HepG2 (cell line): ENCODE data around the gene MRE11. TPM values are rescaled to one million over a fixed set of nuclear protein-coding genes. Genes with fewer than 3 reads are reported as not detected.

Experiments used
- AGO2 ChIP-seq: fragments of 200-400 bp; formaldehyde crosslinking; optimal IDR thresholded peaks from 2 replicates; pipeline ENCODE3; 2017; ENCODE audit warnings: mild to moderate bottlenecking, low read depth, low read length, moderate library complexity
- FOXJ3 ChIP-seq: sonication (generic); formaldehyde crosslinking; IDR thresholded peaks from 2 replicates; pipeline ENCODE4 v1.4.0; 2020; ENCODE audit warnings: missing genetic modification reagents, mild to moderate bottlenecking, borderline replicate concordance
- GLI4 ChIP-seq: sonication (generic); formaldehyde crosslinking; IDR thresholded peaks from 2 replicates; pipeline ENCODE4 v1.5.1; 2020; ENCODE audit warnings: missing genetic modification reagents, mild to moderate bottlenecking, moderate library complexity, borderline replicate concordance
- JUNB ChIP-seq: sonication (generic); formaldehyde crosslinking; IDR thresholded peaks from 2 replicates; pipeline ENCODE4 v1.8.0; 2022; ENCODE audit warnings: missing genetic modification reagents, mild to moderate bottlenecking, borderline replicate concordance
- MAFF ChIP-seq: IDR thresholded peaks from 2 replicates; pipeline ENCODE4 v1.6.1; 2011; ENCODE audit warnings: low read depth, low read length, improper control_type of control experiment
- MXD1 ChIP-seq: sonication (generic); formaldehyde crosslinking; IDR thresholded peaks from 2 replicates; pipeline ENCODE4 v1.4.0; 2020; ENCODE audit warnings: mild to moderate bottlenecking, missing genetic modification reagents
- MYC ChIP-seq: sonication (generic); formaldehyde crosslinking; IDR thresholded peaks from 2 replicates; pipeline ENCODE4 v1.9.0; 2021; ENCODE audit warnings: missing genetic modification reagents, borderline replicate concordance
- NFKB2 ChIP-seq: sonication (generic); formaldehyde crosslinking; IDR thresholded peaks from 2 replicates; pipeline ENCODE4 v1.4.0; 2020; ENCODE audit warnings: missing genetic modification reagents, borderline replicate concordance
- SIN3A ChIP-seq: IDR thresholded peaks from 2 replicates; pipeline ENCODE4 v1.6.1; 2011; ENCODE audit warnings: low read depth, mild to moderate bottlenecking, control low read depth, low read length, borderline replicate concordance
- SIN3B ChIP-seq: fragments of 150-350 bp; IDR thresholded peaks from 2 replicates; pipeline ENCODE4 v1.6.1; 2014; ENCODE audit warnings: low read length
- SP4 ChIP-seq: sonication (generic); formaldehyde crosslinking; IDR thresholded peaks from 2 replicates; pipeline ENCODE4 v1.8.1; 2023; ENCODE audit warnings: mild to moderate bottlenecking, missing genetic modification reagents
- TFE3 ChIP-seq: IDR thresholded peaks from 2 replicates; pipeline ENCODE4 v1.6.1; 2016
- TOE1 ChIP-seq: sonication (generic); formaldehyde crosslinking; IDR thresholded peaks from 2 replicates; pipeline ENCODE4 v1.4.0; 2020; ENCODE audit warnings: mild to moderate bottlenecking, missing genetic modification reagents
- ZBTB26 ChIP-seq: IDR thresholded peaks from 2 replicates; pipeline ENCODE4 v1.6.1; 2016; ENCODE audit warnings: missing compliant biosample characterization, missing genetic modification reagents, borderline replicate concordance
- ZNF18 ChIP-seq: sonication (generic); formaldehyde crosslinking; IDR thresholded peaks from 2 replicates; pipeline ENCODE4 v1.8.0; 2022; ENCODE audit warnings: mild to moderate bottlenecking, missing genetic modification reagents; ENCODE audit not compliant: insufficient replicate concordance
- ZNF556 ChIP-seq: sonication (generic); formaldehyde crosslinking; IDR thresholded peaks from 2 replicates; pipeline ENCODE4 v1.4.0; 2020; ENCODE audit warnings: mild to moderate bottlenecking, missing genetic modification reagents, borderline replicate concordance
- ZNF598 ChIP-seq: sonication (generic); formaldehyde crosslinking; IDR thresholded peaks from 2 replicates; pipeline ENCODE4 v1.5.1; 2020; ENCODE audit warnings: mild to moderate bottlenecking, missing genetic modification reagents, borderline replicate concordance
- ZNF607 ChIP-seq: sonication (generic); formaldehyde crosslinking; IDR thresholded peaks from 2 replicates; pipeline ENCODE4 v1.5.1; 2020; ENCODE audit warnings: missing genetic modification reagents, mild to moderate bottlenecking, borderline replicate concordance
- ZNF7 ChIP-seq: IDR thresholded peaks from 2 replicates; pipeline ENCODE4 v1.6.1; 2016; ENCODE audit warnings: missing biosample characterization, missing genetic modification reagents
- ZNF883 ChIP-seq: sonication (generic); formaldehyde crosslinking; IDR thresholded peaks from 2 replicates; pipeline ENCODE4 v1.5.1; 2020; ENCODE audit warnings: mild to moderate bottlenecking, missing genetic modification reagents; ENCODE audit errors: not compliant biosample characterization
- polyA plus RNA-seq, 8 experiments: library from polyadenylated mRNA; depleted of rRNA in 3 of 8; stranded (reverse) in 7 of 8; unstranded in 1 of 8; fragments of >200 nt; fragmentation: Illumina TruSeq in 4 of 8; extraction: Trizol in 4 of 8; gene quantifications; 2 replicates each; pipeline versions ENCODE4 v1.2.1 to v1.2.3, GENCODE V29; 2011 to 2016; ENCODE audit warnings: low read depth in 4 of 8, missing spikeins in 1 of 8, mixed read lengths in 1 of 8; ENCODE audit not compliant: insufficient read depth in 1 of 8
- total RNA-seq, 5 experiments: library from RNA; depleted of rRNA; stranded (reverse); fragments of >200 nt; fragmentation: Illumina TruSeq; extraction: Trizol; gene quantifications; 2 replicates each; pipeline ENCODE4 v1.2.3, GENCODE V29; 2016; ENCODE audit warnings: low read depth in 1 of 5

Gene MRE11
- total and polyA plus RNA-seq, 2 of the 13 experiments (the other 11 are each of a cell fraction or from before 2014, with no cell fraction given), result 7.2 to 37.3 TPM

GRCh38 chr11:94493281-94494125, at the start of gene MRE11, which contains the start of gene ANKRD49 (continued):
- TF ChIP-seq MXD1 (CRISPR knock-in tag), result peak; percentile 31; the same call in 1 of the 2 replicates
- peak; percentile 96 for TF ChIP-seq SIN3A
- no peak for TF ChIP-seq ZNF7
- peak; percentile 13 for TF ChIP-seq ZNF883
- 0 out of 2 replicates have a peak, but pooled peaks have one; percentile 30 for TF ChIP-seq FOXJ3
- TF ChIP-seq ZBTB26 (CRISPR knock-in tag), result no peak
- TF ChIP-seq GLI4, result peak; percentile 67; the same call in 1 of the 2 replicates
- 0 out of 2 replicates have a peak, but pooled peaks have one; percentile 8 for TF ChIP-seq TFE3
- peak; percentile 59; the same call in 1 of the 2 replicates for TF ChIP-seq MYC
- peak; percentile 91 for TF ChIP-seq SIN3B
- peak; percentile 77; the same call in 1 of the 2 replicates for TF ChIP-seq ZNF598 (CRISPR knock-in tag)
- TF ChIP-seq ZNF18 (CRISPR knock-in tag), result peak; percentile 8
- TF ChIP-seq SP4 (CRISPR knock-in tag), result peak; percentile 74
- no peak for TF ChIP-seq JUNB
- TF ChIP-seq TOE1, result 0 out of 2 replicates have a peak, but pooled peaks have one; percentile 41
- peak; percentile 27; the same call in 1 of the 2 replicates for TF ChIP-seq NFKB2
- peak; percentile 65 for TF ChIP-seq AGO2
- TF ChIP-seq ZNF607 (CRISPR knock-in tag), result 0 out of 2 replicates have a peak, but pooled peaks have one; percentile 60
- TF ChIP-seq MAFF, result no peak
- no peak for TF ChIP-seq ZNF556
